ENCODE data around the gene SLC44A1.

Gene SLC44A1

DNA sequence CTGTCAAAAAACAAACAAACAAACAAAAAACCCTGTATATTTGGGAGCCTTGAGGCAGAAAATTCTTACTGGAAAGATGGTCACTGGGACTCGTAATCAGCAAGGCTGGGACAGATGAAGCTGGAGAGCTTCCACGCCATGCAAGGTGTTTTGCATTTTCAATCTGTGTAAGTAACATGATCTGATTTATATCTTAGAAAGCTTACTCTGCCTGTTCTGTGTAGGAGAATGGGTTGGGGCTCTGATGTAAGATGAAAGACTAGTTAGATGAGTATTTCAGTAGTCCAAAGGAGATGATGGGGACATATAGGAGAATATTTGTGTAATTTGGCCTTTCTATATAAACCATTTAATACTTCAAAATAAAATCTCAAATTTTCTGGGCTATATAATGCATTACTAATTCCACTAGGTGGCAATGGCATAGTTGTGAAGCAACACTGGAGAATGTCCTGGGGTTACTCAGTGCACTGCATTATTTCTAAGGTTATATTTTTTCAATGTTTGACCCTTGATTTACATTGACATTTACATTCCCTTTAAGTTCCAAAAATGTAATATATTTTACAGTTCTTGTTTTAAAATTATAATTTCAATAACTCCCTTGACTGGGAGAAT, 181.5 kb downstream of the SLC44A1 start:
- Histone ChIP-seq H3K36me3 (ENCODE audit: control insufficient read depth, insufficient read depth, low read length) (no peaks in the 10 kb centered on the region), H3K27me3 (ENCODE audit: control insufficient read depth, insufficient read depth, low read length) (no peaks in the 10 kb centered on the region), H3K9me3 (ENCODE audit: control insufficient read depth, insufficient read depth, low read length) (no peaks in the 10 kb centered on the region), H3K9ac (ENCODE audit: low read depth, low read length) (no peak overlapping the region), H3K4me3 (ENCODE audit: low read depth, low read length) (no peak overlapping the region), H3K4me1 (ENCODE audit: control insufficient read depth, insufficient read depth, low read length) (no peaks in the 10 kb centered on the region)

DNA sequence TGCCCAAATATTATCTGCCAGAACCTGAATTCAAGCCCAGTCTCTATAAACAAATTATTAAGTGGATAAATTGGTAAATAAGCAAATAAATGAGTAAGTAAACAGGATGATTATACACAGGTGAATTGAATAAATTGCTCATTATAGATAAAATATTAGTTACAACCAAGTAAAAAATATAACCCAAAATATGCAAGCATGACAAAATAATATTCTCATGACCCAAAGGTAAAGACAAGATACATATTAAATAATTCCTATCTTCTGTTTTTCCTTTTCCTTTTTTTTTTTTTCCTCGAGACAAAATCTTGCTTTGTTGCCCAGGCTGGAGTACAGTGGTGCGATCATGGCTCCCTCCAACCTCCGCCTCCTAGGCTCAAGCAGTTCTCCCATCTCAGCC, 182.2 kb downstream of the SLC44A1 start:
- no peak overlapping the region for H3K9ac ChIP-seq (ENCODE audit: low read depth, low read length)
- no peaks in the 10 kb centered on the region for H3K36me3 ChIP-seq (ENCODE audit: control insufficient read depth, insufficient read depth, low read length)
- H3K27me3 ChIP-seq (ENCODE audit: control insufficient read depth, insufficient read depth, low read length), result no peaks in the 10 kb centered on the region
- H3K4me1 ChIP-seq (ENCODE audit: control insufficient read depth, insufficient read depth, low read length), result no peaks in the 10 kb centered on the region
- no peaks in the 10 kb centered on the region for H3K9me3 ChIP-seq (ENCODE audit: control insufficient read depth, insufficient read depth, low read length)
- no peak overlapping the region for H3K4me3 ChIP-seq (ENCODE audit: low read depth, low read length)

GRCh38 chr9:105431424-105432246, 187.2 kb downstream of the SLC44A1 start:
- no peaks in the 10 kb centered on the region for H3K27me3 ChIP-seq (ENCODE audit: control insufficient read depth, insufficient read depth, low read length)
- no peak overlapping the region for H3K4me3 ChIP-seq (ENCODE audit: low read depth, low read length)
- no peaks in the 10 kb centered on the region for H3K36me3 ChIP-seq (ENCODE audit: control insufficient read depth, insufficient read depth, low read length)
- H3K9me3 ChIP-seq (ENCODE audit: control insufficient read depth, insufficient read depth, low read length), result no peaks in the 10 kb centered on the region
- H3K9ac ChIP-seq (ENCODE audit: low read depth, low read length), result no peak overlapping the region
- H3K4me1 ChIP-seq (ENCODE audit: control insufficient read depth, insufficient read depth, low read length), result no peaks in the 10 kb centered on the region

DNA sequence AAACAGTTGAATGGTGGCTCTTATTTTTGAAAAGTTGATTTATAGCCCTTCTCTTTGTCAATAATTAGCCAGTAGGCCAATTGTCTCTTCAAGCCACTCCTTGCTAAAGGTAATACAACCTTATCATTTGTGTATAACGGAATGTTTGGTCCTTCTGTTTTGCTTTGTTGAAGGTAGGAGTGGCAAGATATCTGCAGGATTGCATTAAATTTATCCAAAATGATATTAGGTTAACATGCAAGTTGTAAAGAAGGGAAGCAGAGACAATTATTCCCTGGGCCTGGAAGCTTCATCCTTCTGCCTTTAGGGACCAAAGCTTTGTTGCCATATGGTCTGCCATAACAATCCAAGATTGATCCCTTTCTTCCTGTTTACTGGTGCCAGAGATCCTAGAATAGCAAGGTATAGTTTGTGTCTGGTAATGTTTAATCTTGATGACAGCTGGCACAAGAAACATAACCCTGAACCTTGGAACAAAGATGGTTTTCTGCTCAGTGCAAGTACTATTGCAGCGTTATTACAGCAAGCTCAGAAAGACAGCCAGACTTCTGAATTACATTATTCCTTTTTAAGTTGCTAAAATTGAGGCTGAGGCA, 187.9 kb downstream of the SLC44A1 start:
- H3K36me3 ChIP-seq (ENCODE audit: control insufficient read depth, insufficient read depth, low read length), result no peaks in the 10 kb centered on the region
- H3K4me1 ChIP-seq (ENCODE audit: control insufficient read depth, insufficient read depth, low read length), result no peaks in the 10 kb centered on the region
- no peak overlapping the region for H3K9ac ChIP-seq (ENCODE audit: low read depth, low read length)
- no peaks in the 10 kb centered on the region for H3K27me3 ChIP-seq (ENCODE audit: control insufficient read depth, insufficient read depth, low read length)
- no peaks in the 10 kb centered on the region for H3K9me3 ChIP-seq (ENCODE audit: control insufficient read depth, insufficient read depth, low read length)
- no peak overlapping the region for H3K4me3 ChIP-seq (ENCODE audit: low read depth, low read length)

DNA sequence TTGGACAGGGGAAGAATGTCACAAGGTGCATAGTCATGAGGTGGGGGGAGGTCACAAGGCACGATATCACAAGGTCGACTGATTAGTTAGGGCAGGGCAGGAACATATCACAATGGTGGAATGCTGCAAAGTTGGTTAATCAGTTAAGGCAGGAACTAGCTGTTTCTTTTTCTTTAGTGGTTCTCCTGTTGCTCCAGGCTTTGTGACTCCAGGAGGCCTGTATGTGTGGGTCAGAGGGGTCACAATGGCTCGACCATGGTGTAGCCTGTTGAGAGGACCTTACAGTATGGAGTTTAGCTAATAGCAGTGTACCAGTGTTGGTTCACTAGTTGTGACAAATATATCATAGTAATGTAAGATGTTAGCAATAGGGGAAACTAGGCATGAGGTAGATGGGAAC, 191.0 kb downstream of the SLC44A1 start:
- peaks cover 3% of the 10 kb centered on the region for H3K4me1 ChIP-seq (ENCODE audit: control insufficient read depth, insufficient read depth, low read length)
- H3K9ac ChIP-seq (ENCODE audit: low read depth, low read length), result no peak overlapping the region
- no peak overlapping the region for H3K4me3 ChIP-seq (ENCODE audit: low read depth, low read length)
- H3K36me3 ChIP-seq (ENCODE audit: control insufficient read depth, insufficient read depth, low read length), result no peaks in the 10 kb centered on the region
- no peaks in the 10 kb centered on the region for H3K27me3 ChIP-seq (ENCODE audit: control insufficient read depth, insufficient read depth, low read length)
- no peaks in the 10 kb centered on the region for H3K9me3 ChIP-seq (ENCODE audit: control insufficient read depth, insufficient read depth, low read length)

GRCh38 chr9:105436783-105437182, 192.3 kb downstream of the SLC44A1 start:
- no peaks in the 10 kb centered on the region for H3K9me3 ChIP-seq (ENCODE audit: control insufficient read depth, insufficient read depth, low read length)
- no peaks in the 10 kb centered on the region for H3K27me3 ChIP-seq (ENCODE audit: control insufficient read depth, insufficient read depth, low read length)
- H3K9ac ChIP-seq (ENCODE audit: low read depth, low read length), result no peak overlapping the region
- no peak overlapping the region for H3K4me3 ChIP-seq (ENCODE audit: low read depth, low read length)
- peaks cover 3% of the 10 kb centered on the region for H3K4me1 ChIP-seq (ENCODE audit: control insufficient read depth, insufficient read depth, low read length)
- no peaks in the 10 kb centered on the region for H3K36me3 ChIP-seq (ENCODE audit: control insufficient read depth, insufficient read depth, low read length)

- no peak overlapping the region for H3K4me3 ChIP-seq (ENCODE audit: low read depth, low read length)
- H3K4me1 ChIP-seq (ENCODE audit: control insufficient read depth, insufficient read depth, low read length), result peaks cover 3% of the 10 kb centered on the region
- no peak overlapping the region for H3K9ac ChIP-seq (ENCODE audit: low read depth, low read length)
- no peaks in the 10 kb centered on the region for H3K9me3 ChIP-seq (ENCODE audit: control insufficient read depth, insufficient read depth, low read length)
- H3K36me3 ChIP-seq (ENCODE audit: control insufficient read depth, insufficient read depth, low read length), result no peaks in the 10 kb centered on the region
- H3K27me3 ChIP-seq (ENCODE audit: control insufficient read depth, insufficient read depth, low read length), result no peaks in the 10 kb centered on the region
These were observed 193.3 kb downstream of the SLC44A1 start for GRCh38 chr9:105437704-105438103.

DNA sequence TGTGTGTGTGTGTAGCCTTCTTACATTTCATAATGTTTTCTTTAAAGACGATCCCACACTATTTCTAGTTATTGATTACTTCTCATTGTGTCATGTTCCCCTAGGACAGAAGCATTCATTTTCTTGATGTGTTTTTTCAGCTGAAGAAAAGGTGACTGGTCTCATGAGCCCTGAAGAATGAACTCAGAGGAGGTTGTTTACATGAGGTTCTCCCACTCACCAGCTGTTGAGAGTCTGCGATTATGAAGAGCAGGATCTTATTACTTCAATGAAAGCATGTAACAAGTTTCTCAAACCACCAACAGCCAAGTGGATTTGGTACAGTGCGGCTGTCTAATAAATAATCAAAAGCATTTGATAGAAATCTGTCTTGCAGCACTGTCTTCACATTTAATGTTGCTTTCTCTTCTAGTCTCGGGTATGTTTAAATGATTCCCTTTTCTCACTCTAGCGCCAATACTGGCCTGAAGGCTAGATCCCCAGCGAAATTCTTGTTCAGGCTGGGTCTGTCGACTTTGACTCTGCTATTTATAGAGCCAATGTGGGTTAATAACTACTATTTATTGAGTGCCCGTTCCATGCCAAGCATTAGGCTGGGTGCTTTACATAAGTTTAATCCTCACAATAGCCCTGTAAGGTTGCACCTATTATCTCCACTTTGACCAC, 193.8 kb downstream of the SLC44A1 start:
- no peaks in the 10 kb centered on the region for H3K27me3 ChIP-seq (ENCODE audit: control insufficient read depth, insufficient read depth, low read length)
- peaks cover 3% of the 10 kb centered on the region for H3K4me1 ChIP-seq (ENCODE audit: control insufficient read depth, insufficient read depth, low read length)
- H3K9me3 ChIP-seq (ENCODE audit: control insufficient read depth, insufficient read depth, low read length), result no peaks in the 10 kb centered on the region
- H3K9ac ChIP-seq (ENCODE audit: low read depth, low read length), result no peak overlapping the region
- H3K4me3 ChIP-seq (ENCODE audit: low read depth, low read length), result no peak overlapping the region
- H3K36me3 ChIP-seq (ENCODE audit: control insufficient read depth, insufficient read depth, low read length), result no peaks in the 10 kb centered on the region

- Histone ChIP-seq H3K4me1 (ENCODE audit: control insufficient read depth, insufficient read depth, low read length) (peaks cover 3% of the 10 kb centered on the region), H3K9ac (ENCODE audit: low read depth, low read length) (no peak overlapping the region), H3K36me3 (ENCODE audit: control insufficient read depth, insufficient read depth, low read length) (no peaks in the 10 kb centered on the region), H3K27me3 (ENCODE audit: control insufficient read depth, insufficient read depth, low read length) (no peaks in the 10 kb centered on the region), H3K9me3 (ENCODE audit: control insufficient read depth, insufficient read depth, low read length) (no peaks in the 10 kb centered on the region), H3K4me3 (ENCODE audit: low read depth, low read length) (no peak overlapping the region)
These were observed 195.0 kb downstream of the SLC44A1 start for GRCh38 chr9:105439428-105439827.

DNA sequence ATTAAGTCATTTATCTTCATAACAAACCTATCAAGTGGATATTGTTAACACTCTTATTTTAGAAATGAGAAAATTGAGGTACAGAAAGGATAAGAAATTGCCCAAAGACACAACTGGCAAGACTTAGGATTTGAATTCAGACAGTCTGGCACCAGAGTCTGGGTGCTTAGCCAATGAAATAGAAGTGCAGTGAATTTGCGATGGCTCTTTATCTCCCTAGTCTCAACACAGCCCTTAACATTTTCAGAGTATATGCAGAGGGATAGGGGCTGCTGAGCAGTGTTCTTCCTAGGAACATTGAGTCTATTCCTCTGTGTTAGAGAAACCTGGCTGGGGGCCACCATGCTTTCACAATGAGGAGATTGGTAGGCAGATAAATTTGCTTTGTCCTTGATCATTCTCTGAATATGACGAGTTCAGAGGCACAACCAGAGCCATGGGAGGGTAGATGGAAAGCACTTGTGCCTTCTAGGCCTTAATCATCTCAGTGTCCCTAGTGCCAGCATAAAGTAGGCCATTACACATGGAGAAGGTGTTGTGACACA, 197.2 kb downstream of the SLC44A1 start:
- Histone ChIP-seq H3K4me3 (ENCODE audit: low read depth, low read length) (no peak overlapping the region), H3K9me3 (ENCODE audit: control insufficient read depth, insufficient read depth, low read length) (no peaks in the 10 kb centered on the region), H3K36me3 (ENCODE audit: control insufficient read depth, insufficient read depth, low read length) (no peaks in the 10 kb centered on the region), H3K27me3 (ENCODE audit: control insufficient read depth, insufficient read depth, low read length) (no peaks in the 10 kb centered on the region), H3K9ac (ENCODE audit: low read depth, low read length) (no peak overlapping the region), H3K4me1 (ENCODE audit: control insufficient read depth, insufficient read depth, low read length) (peaks cover 3% of the 10 kb centered on the region)

- H3K4me1 ChIP-seq (ENCODE audit: control insufficient read depth, insufficient read depth, low read length), result no peaks in the 10 kb centered on the region
- no peaks in the 10 kb centered on the region for H3K36me3 ChIP-seq (ENCODE audit: control insufficient read depth, insufficient read depth, low read length)
- H3K4me3 ChIP-seq (ENCODE audit: low read depth, low read length), result no peak overlapping the region
- no peak overlapping the region for H3K9ac ChIP-seq (ENCODE audit: low read depth, low read length)
- no peaks in the 10 kb centered on the region for H3K27me3 ChIP-seq (ENCODE audit: control insufficient read depth, insufficient read depth, low read length)
- H3K9me3 ChIP-seq (ENCODE audit: control insufficient read depth, insufficient read depth, low read length), result no peaks in the 10 kb centered on the region
These were observed 198.7 kb downstream of the SLC44A1 start for GRCh38 chr9:105443121-105443520.
